Measurements from ENCODE around the gene ARHGAP5. TPM values are rescaled to one million over a fixed set of nuclear protein-coding genes. Genes with fewer than 3 reads are reported as not detected.

ARHGAP5 gene
- total RNA-seq, 3 donors from 2014 or later (not counting 1 experiment from before 2014, with no cell fraction given), result 31.5 to 45.8 (median 41.1) TPM

- H3K4me1 ChIP-seq (ENCODE audit: control insufficient read depth, insufficient read depth, low read length), result no peaks in the 10 kb centered on the region
- intact Hi-C loops (cut with micrococcal nuclease), result no loop called here
These were observed 118.5 kb downstream of the ARHGAP5 start for GRCh38 chr14:32195636-32196035.

GRCh38 chr14:32197919-32198318, 120.8 kb downstream of the ARHGAP5 start:
- 80% methylated on average over 1 of the region's 1 CpG for WGBS (ENCODE audit: insufficient coverage)
- TF ChIP-seq CTCF (IDR thresholded peaks at IDR 0.05), result no peak
- Histone ChIP-seq H3K27ac (ENCODE audit: low read length) (no peak overlapping the region), H3K4me3 (ENCODE audit: low read length) (no peak overlapping the region), H3K27me3 (ENCODE audit: control insufficient read depth, insufficient read depth, low read length) (no peaks in the 10 kb centered on the region), H3K4me1 (ENCODE audit: control insufficient read depth, insufficient read depth, low read length) (peaks cover 19% of the 10 kb centered on the region), H3K9me3 (ENCODE audit: control insufficient read depth, insufficient read depth, low read length) (no peaks in the 10 kb centered on the region), H3K36me3 (ENCODE audit: control insufficient read depth, insufficient read depth, low read length) (no peaks in the 10 kb centered on the region)
- intact Hi-C loops (cut with micrococcal nuclease), result no loop called here
- Mint-ChIP-seq H3K27ac (no peak overlapping the region), H3K4me1 (peaks cover 22 to 25% of the 10 kb centered on the region in 2 donors), H3K27me3 (ENCODE audit: low read depth in 2 of 2) (peaks cover 9 to 10% of the 10 kb centered on the region in 2 donors), H3K9me3 (no peaks in the 10 kb centered on the region), H3K36me3 (no peaks in the 10 kb centered on the region), H3K4me3 (no peak overlapping the region)
- DNase-seq, result no peak
- no peak for ATAC-seq

More at GRCh38 chr14:32195636-32196035, 118.5 kb downstream of the ARHGAP5 start:
- no peaks in the 10 kb centered on the region for H3K9me3 Mint-ChIP-seq
- no peak overlapping the region for H3K27ac ChIP-seq (ENCODE audit: low read length)
- H3K36me3 Mint-ChIP-seq, result no peaks in the 10 kb centered on the region
- WGBS (ENCODE audit: insufficient coverage), result 0% methylated on average over 1 of the region's 1 CpG
- H3K27ac Mint-ChIP-seq, result no peak overlapping the region
- no peaks in the 10 kb centered on the region for H3K9me3 ChIP-seq (ENCODE audit: control insufficient read depth, insufficient read depth, low read length)
- peaks cover 2% of the 10 kb centered on the region for H3K27me3 ChIP-seq (ENCODE audit: control insufficient read depth, insufficient read depth, low read length)
- no peak overlapping the region for H3K4me3 Mint-ChIP-seq
- H3K4me1 Mint-ChIP-seq, result peaks cover 1 to 2% of the 10 kb centered on the region in 2 donors
- no peak for TF ChIP-seq CTCF (IDR thresholded peaks at IDR 0.05)
- H3K4me3 ChIP-seq (ENCODE audit: low read length), result no peak overlapping the region
- ATAC-seq, result no peak
- peaks cover 16 to 18% of the 10 kb centered on the region in 2 donors for H3K27me3 Mint-ChIP-seq (ENCODE audit: low read depth in 2 of 2)
- DNase-seq, result no peak
- H3K36me3 ChIP-seq (ENCODE audit: control insufficient read depth, insufficient read depth, low read length), result no peaks in the 10 kb centered on the region

GRCh38 chr14:32200368-32201192, 123.5 kb downstream of the ARHGAP5 start:
- ATAC-seq (no peak), DNase-seq (no peak)
- Histone ChIP-seq H3K27ac (ENCODE audit: low read length) (peak overlapping the region; percentile 97), H3K27me3 (ENCODE audit: control insufficient read depth, insufficient read depth, low read length) (no peaks in the 10 kb centered on the region), H3K4me3 (ENCODE audit: low read length) (peak overlapping the region; percentile 87), H3K36me3 (ENCODE audit: control insufficient read depth, insufficient read depth, low read length) (no peaks in the 10 kb centered on the region), H3K4me1 (ENCODE audit: control insufficient read depth, insufficient read depth, low read length) (peaks cover 25% of the 10 kb centered on the region), H3K9me3 (ENCODE audit: control insufficient read depth, insufficient read depth, low read length) (no peaks in the 10 kb centered on the region)
- H3K27me3 Mint-ChIP-seq (ENCODE audit: low read depth in 2 of 2), result peaks cover 10 to 16% of the 10 kb centered on the region in 2 donors
- intact Hi-C loops (cut with micrococcal nuclease), result loop anchor here (5.0 kb wide), 1 partner anchor 638 kb away; the partner anchor contains the start of gene NUBPL
- H3K27ac Mint-ChIP-seq, result peak overlapping the region in 1 of 2 donors; percentile 92
- TF ChIP-seq CTCF (IDR thresholded peaks at IDR 0.05), result no peak
- H3K4me3 Mint-ChIP-seq, result peak overlapping the region; percentile 89
- WGBS (ENCODE audit: insufficient coverage), result 0% methylated on average over 7 of the region's 14 CpGs
- no peaks in the 10 kb centered on the region for H3K36me3 Mint-ChIP-seq
- H3K9me3 Mint-ChIP-seq, result no peaks in the 10 kb centered on the region
- peaks cover 36 to 41% of the 10 kb centered on the region in 2 donors for H3K4me1 Mint-ChIP-seq

All from natural killer cell (primary cell).